ENCODE results near the gene HRH1.
"Not testable (repeated sequence)": the region's sequence is repeated elsewhere in the genome, so short reads cannot be mapped to it uniquely, and the experiment has no call there.

HRH1 gene

DNA sequence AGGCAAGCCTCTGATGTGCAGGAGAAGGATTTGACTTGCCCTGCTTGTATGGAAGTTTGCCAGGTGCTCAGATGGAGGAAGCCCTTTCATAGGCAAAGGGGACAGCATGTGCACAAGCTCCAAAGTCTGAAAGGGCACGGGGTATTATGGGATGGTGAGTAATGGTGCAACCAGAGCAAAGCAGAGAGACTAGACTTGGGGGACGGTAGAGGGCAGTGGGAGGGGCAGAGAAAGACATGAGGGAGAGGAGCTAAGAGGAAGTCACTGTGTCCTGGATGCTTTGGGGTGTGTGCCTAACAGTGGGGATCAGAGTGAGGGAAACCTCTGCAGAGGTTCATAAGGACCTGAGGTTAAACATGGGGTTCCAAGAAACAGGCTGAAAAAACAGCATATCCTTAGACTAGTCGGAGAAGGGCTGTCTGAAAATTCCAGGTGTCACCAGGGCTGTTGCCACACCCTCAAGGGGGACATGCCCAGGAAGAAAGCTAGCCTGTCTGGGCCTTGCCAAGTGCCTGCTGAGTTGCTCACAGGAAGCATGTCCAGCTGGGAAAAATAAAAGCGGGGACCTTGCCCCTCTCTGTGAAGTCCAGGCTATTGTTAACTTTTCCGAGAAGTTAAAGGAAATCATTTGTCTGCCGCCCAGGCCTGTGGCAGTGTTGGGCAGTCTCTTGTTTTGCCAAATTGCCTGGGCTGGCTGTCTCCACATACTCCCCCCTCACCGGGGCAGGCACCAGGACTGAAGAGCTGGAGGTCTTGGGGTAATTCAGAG, 47.1 kb downstream of the HRH1 start:
- FAIRE-seq (no peak), DNase-seq (ENCODE audit: insufficient read length, low spot score) (no peak)

DNA sequence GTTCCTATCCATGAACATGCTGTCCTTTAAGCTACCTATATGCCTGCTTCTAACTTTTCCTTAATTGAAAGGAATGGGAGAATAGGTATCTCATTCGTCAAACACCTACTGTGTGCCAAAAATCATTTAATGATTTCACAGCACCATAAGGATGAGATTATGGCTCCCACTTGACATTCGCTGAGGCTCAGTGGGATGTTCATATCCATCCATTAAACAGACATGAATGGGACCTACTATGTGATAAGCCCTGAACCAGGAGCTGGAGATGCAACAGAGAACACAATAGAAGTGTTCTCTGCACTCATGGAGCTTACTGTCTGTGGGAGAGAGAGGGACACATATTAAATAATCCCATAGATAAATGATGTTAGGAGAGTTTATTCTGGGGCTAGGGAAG, 49.7 kb downstream of the HRH1 start:
- FAIRE-seq, result no peak
- no peak for DNase-seq (ENCODE audit: insufficient read length, low spot score)

DNA sequence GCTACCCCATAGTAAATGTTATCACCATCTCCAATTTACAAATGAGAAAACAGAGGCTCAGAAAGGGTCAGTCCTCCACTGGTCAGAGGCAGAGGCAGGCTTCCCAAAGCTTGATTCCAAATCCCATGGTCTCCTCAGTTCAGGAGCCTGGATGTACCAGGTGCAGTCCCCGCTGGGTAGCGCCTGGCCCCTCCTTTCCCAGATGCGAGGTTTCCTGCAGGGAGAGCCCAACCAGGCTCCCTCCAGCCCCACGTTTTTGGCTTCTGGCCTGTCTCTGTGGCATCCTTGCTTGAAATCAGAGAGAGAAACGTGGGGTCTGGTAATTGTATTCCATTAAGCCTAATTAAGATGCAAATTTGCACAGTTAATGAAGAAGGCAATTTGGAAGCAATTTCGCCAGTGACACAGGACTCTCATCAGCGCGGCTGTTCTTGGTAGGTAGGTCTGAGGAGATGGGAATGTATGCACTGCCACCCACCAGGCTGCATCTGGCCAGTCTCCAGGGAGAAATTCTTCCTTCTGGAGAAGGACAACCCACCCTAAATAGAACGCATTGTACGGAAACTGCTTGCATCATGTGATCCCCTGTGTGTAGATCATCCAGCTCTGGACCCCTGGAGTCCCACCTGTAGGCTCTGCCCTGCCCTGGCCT, 50.5 kb downstream of the HRH1 start:
- DNase-seq (ENCODE audit: insufficient read length, low spot score) (no peak), FAIRE-seq (no peak)

DNA sequence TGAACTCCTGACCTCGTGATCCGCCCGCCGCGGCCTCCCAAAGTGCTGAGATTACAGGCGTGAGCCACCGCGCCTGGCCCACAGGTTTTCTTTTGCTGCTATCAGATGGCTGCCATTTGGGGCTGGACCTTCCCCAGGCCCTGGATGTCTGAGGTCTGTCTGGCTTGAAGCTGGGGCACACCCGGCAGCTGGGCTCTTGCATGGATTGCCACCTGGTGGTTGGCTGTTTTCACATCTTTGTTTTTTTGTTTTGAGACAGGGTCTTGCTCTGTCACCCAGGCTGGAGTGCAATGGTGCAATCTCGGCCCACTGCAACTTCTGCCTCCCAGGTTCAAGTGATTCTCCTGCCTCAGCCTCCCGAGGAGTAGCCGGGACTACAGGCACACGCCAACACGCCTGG, 51.6 kb downstream of the HRH1 start:
- FAIRE-seq; DNase-seq (ENCODE audit: insufficient read length, low spot score): not testable (repeated sequence)

DNA sequence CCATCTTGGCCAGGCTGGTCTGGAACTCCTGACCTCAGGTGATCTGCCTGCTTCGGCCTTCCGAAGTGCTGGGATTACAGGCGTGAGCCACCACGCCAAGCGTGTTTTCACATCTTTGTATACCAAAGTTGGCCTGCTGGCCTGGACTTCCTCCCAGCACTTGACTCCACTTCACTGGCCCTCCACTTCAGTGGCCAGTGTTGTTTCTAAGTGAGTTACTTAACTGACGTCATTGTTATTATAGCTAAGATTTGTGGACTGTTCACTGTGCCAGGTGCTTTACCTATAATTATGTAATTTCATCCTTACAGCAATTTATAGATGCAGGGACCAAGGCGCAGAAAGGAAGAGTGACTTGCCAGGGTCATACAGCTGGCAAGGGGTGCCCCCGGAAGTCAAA, 52.0 kb downstream of the HRH1 start:
- no peak for FAIRE-seq
- DNase-seq (ENCODE audit: insufficient read length, low spot score), result no peak

DNA sequence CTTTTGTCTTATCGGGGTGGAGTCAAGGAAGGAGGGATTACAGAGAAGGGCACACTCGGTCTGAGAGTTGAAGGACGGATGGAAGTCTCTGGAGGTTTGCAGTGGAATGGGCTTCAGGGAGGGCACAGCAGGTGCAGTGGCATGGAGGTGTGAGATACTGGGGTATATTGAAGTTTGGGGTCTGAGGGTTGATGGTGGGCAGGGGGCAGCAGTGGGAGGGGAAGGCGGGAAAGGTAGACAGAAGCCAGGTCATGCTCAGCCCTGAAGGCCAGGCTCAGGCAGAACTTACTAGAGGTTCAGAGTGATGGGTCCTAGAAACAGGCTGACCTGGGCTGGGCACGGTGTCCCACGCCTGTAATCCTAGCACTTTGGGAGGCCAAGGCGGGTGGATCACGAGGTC, 52.7 kb downstream of the HRH1 start:
- FAIRE-seq, result no peak
- DNase-seq (ENCODE audit: insufficient read length, low spot score), result no peak

DNA sequence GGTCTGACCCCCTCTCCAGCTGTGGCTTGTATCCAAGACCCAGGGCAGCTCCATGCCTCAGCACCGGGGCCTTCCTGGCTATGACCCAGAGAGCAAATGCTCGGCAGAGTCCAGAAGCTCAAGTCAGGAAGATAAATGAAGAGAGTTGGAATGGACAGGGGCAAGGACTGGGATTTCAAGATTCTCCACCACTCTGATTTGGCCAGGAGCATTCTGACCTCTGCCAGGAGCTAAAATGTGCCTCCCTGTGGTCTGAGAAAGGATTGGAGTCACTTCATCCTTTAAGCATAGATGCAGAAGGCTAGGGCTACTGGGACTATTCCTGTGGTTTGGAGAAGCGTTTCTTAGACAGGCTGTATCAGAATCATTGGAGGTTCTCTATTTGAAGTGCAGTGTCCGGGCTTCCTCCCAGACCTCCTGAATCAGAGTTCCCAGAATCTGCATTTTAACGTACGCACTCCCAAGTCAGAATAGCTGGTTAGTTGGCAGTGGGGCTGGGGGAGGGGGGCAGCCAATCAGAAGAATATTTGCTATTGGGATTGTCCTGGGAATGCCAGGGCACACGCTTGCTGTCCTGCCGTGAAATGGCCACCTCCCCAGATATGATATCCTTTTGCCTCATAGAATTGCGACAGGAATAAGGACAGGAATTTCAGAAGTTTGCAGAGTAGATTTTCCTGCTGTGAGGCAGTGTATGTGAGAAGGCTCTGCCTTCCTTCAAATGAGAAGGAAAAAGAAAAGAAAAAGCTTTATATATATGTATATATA, 57.4 kb downstream of the HRH1 start:
- no peak for DNase-seq (ENCODE audit: insufficient read length, low spot score)
- no peak for FAIRE-seq

DNA sequence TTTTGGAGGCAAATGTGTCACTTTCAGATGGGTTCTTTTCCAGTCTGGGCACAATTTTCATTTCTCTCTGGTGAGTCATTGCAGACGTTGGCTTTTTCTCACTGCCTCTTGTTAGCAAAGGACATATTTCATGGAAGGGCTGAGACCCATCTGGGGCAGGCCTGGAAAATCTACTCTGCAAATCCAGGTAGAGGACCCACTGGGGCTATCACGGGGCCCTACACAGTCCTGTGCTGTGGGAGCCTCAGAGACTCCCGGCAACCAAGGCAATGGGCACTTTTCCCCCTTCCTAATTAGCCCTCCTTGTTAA, 58.0 kb downstream of the HRH1 start:
- FAIRE-seq (no peak), DNase-seq (ENCODE audit: insufficient read length, low spot score) (no peak)

DNA sequence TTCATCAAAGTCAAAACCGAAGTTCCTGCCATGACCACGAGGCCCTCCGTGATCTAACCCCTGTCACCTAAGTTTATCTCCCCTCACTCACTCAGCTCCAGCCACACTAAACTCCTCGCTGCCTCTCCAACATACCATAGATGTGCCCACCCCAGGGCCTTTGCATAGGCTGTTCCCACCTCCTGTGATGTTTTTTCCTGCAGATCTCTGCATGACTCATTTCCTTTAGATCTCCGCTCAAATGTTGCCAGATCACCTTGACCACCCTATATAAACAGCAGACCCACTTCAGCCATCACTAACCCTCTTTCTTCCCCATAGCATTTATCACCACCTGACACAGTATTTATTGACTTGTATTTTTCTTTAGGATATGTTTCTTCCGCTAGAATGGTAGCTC, 58.5 kb downstream of the HRH1 start:
- no peak for FAIRE-seq
- no peak for DNase-seq (ENCODE audit: insufficient read length, low spot score)

DNA sequence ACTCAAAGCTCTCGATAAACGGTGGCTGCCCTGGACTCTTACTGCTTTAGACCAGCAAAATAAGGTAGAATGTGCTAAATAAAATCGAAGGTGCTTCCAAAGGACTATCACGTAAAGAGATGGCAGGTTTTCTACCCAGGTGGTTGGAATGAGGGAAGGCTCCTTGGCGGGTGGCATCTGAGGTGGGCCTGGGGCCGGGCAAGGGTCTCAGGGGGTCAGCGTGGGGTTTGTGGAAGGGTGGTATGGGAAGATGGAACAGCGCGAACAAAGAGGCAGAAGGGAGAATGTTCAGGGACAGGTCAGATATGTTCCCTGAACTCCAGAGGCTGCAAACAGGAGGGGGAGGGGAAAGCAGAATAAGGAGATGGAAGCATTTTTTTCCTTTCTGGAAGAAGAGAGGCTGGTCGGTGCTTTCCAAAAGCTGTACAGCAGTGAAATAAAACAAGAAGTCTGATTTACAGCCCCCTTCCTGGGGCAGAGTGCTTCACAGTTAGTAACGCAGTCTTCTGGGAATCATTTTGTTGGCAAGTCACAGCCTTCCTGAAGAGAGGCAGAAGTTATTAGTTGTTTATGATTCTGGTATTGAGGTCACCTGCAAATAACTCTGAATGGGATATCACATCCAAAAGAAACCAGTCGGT, 59.6 kb downstream of the HRH1 start:
- DNase-seq (ENCODE audit: insufficient read length, low spot score), result no peak
- no peak for FAIRE-seq

DNA sequence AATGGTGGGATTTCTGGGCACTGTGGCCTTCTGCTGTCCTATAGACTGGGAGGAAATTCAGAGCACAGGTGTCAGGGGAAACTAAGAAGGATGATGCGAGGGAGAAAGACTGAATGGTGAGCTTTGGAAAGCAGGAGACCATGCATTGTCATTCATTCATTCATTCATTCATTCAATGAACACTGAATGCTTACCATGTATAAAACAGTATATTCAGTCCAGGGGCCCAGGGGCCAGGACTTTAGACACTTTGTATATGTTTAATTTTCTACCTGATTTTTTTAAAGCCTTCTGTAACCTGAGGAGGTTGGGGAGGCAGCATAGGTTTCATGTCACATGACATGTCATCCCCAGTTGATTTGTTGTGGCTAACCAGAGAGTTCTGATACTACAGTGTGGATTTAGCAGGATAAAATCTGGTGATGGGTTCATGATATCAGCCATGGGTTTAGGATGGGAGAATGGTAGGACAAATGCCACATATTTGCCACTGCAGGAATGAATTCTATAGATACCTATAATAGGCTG, 60.2 kb downstream of the HRH1 start:
- no peak for FAIRE-seq

DNA sequence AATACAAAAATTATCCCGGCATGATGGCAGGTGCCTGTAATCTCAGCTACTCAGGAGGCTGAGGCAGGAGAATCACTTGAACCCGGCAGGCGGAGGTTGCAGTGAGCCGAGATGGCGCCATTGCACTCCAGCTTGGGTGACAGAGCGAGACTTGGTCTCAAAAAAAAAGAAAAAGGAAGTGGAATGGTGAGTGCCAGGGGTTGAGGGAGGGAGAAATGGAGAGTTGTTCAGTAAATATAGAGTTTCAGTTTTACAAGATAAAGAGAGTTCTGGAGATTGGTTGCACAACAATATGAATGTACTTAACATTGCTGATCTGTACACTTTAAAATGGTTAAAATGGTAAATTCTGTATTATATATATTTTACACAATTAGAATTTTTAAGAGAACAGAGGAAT, 63.1 kb downstream of the HRH1 start:
- not testable (repeated sequence) for DNase-seq (ENCODE audit: insufficient read length, low spot score); FAIRE-seq

More for the DNA sequence above, 60.2 kb downstream of the HRH1 start:
- no peak for DNase-seq (ENCODE audit: insufficient read length, low spot score)

DNA sequence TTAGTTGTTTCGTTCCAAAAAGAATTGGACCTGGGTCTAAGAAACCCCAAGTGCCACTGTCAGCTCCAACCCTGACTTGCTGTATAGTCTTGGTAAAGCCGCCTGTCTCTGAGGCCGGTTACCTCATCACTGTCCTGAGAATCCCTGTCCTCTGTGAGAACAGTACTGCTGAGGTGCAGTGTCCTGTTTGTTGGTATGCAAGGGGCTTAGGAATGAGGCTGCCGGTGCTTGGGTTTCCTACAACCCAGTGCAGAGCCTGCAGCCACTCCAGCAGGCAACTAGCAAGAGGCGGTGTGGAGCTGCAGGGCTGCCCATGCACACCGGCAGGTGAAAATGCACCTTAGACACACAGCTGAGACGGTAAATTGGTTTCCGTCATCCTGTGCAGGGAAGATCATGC, 65.9 kb downstream of the HRH1 start:
- no peak for DNase-seq (ENCODE audit: insufficient read length, low spot score)
- no peak for FAIRE-seq

DNA sequence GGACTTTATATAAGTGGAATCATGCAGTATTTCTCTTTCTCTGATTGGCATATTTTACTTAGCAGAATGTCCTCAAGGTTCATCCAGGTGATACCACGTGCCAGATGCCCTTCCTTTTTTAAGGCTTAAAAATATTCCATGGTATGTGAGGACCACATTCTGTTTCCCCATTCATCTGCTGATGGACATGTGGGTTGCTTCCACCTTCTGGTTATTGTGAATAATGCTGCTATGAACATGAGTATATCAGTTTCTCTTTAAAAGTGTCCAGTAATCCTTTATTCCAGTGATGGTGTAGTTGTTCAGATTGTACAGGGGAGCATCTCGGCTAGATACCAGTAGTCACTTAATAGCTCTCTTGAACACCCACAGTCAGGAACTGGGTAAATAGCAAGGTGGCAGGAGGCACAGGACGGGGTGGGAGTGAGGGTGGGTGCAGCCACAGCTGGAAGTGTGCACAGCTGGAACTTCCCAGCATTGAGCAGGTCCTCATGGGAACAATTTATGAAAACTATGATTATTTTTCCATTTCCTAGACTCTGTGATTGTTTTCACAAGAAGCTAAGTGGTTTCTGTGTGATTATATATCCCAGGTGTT, 67.6 kb downstream of the HRH1 start:
- FAIRE-seq, result no peak
- DNase-seq (ENCODE audit: insufficient read length, low spot score), result no peak

DNA sequence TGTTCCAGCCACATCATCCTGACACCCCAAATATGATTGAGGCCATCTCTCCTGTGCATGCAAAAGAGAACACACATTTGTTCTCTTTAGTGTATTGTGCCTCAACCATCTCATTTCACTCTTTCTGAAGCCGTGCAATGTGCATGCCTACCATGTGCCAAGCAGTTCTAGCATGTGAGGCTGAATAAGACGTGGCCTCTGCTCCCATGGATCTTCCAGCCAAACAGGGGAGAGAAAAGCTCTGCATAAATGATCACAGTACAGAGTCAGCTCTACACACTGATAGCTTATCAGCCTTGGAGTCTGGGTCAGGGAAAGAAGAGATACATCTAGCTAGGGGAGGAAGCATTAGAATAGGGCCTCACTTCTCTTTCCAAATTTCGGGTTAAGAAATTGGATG, 69.7 kb downstream of the HRH1 start:
- no peak for FAIRE-seq
- DNase-seq (ENCODE audit: insufficient read length, low spot score), result no peak

DNA sequence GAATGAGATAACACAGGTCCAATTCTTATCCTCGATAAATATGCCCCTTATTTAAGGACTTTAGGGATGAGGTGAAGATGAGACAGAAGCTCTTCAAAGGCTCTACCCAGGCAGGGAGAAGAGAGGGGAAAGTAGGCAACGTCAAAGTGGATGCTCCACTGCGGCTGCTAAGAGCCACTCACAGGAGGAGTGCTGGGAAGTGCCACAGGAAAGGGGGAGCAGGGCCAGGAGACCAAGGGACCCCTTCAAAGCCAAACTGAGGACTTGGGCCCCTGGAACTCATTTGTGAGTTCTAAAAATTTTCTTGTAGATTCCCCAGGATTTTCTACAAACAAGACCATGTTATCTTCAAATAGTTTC, 70.6 kb downstream of the HRH1 start:
- no peak for FAIRE-seq

DNA sequence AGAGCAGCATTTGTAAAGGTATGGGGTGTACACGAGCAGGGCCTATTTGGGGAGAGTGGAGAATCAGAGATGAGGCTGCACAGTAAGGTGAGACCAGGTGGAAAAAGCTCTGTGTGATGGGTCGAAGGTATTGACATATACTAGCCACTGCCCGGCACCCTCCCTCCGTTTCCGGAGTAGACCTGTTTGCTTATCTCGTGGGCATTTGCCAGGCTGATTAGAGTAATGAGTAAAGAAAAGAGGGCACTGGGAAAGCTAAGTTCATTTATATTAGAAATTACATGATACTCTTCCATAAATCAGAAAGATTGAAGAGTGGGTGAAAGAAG, 71.7 kb downstream of the HRH1 start:
- DNase-seq (ENCODE audit: insufficient read length, low spot score), result no peak
- no peak for FAIRE-seq

More for the DNA sequence above, 70.6 kb downstream of the HRH1 start:
- DNase-seq (ENCODE audit: insufficient read length, low spot score), result no peak

DNA sequence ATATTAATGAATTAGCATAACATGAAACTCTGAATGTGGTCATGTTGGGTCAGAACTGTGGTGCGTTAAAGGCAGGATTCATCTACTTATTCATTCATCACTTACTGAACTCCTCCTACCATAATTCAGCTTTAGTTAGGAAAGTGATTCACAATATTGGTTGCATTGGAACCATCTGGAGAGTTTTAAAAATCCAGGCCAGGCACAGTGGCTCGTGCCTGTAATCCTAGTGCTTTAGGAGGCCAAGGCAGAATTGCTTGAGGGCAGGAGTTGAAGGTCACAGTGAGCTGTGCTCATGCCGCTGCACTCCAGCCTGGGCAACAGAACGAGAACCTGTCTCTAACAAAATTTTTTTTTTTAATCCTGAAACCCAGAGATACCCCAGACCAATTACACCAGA, 73.7 kb downstream of the HRH1 start:
- FAIRE-seq (no peak), DNase-seq (ENCODE audit: insufficient read length, low spot score) (no peak)

DNA sequence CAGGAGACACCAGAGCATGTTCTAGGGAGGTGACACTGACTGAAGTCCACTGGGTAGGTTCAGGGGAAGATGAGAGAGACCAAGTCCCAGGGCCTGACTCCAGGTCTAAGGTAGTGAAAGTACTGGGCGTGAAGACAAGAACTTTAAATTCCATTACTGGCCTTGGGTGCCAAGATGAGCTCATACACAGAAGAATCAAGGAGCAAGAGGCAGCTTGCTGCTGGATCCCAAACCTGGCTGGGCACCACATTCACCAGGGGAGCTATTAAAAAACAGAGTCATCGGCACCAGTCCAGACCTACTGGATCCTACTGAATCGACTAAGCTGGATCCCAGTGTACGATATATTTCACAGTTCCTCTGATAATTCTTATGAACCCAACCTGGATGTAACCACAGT, 75.8 kb downstream of the HRH1 start:
- DNase-seq (ENCODE audit: insufficient read length, low spot score) (no peak), FAIRE-seq (no peak)

DNA sequence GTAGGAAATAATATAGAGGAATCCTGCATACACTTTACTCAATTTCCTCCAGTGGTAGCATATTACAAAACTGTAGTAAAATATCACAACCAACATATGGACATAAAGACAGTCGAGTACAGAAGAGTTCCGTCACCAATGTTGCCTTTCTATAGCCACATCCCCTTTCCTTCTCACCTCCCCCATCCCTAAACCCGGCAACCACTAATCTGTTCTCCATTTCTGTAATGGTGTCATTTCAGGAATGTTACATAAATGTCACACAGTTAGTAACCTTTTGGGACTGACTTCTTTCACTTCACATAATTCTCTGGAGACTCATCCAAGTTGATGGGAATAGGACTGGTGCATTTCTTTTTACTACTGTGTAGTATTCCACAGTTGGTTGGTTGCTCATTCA, 76.5 kb downstream of the HRH1 start:
- DNase-seq (ENCODE audit: insufficient read length, low spot score), result no peak
- no peak for FAIRE-seq

DNA sequence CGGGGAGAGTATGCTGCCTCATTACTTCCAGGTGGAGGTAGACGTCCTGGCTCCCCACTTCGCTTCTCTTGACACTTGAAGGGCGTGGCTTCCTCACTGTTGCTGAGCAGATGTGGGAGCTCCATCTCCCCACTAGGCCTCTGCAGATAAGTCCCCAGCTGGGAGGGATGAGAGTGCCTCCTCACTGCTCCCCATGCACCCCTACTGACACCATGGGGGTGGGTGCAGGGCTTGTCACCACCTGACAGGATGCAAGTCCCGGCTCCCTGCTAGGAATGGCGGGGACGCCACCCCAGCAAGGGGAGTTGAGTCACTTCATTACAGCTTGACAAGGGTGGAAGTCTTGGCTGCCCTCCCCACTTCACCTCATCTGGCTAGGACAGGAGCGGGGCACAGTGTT, 81.1 kb downstream of the HRH1 start:
- DNase-seq (ENCODE audit: insufficient read length, low spot score) (no peak), FAIRE-seq (no peak)

Measured in GM19239 (cell line).